Measurements from ENCODE around the gene PRDM16. TPM values are rescaled to one million over a fixed set of nuclear protein-coding genes. Genes with fewer than 3 reads are reported as not detected.

Gene PRDM16
- total RNA-seq, 1 experiment from 2014 or later: 0.17 TPM

GRCh38 chr1:3178279-3178678 is 109.3 kb downstream of the PRDM16 start:
- Histone ChIP-seq H3K4me1 (ENCODE audit: insufficient read depth, low read length) (no peaks in the 10 kb centered on the region), H2AFZ (ENCODE audit: low read length) (no peak overlapping the region), H3K14ac (ENCODE audit: insufficient read depth, low read length) (no peak overlapping the region), H3K56ac (ENCODE audit: insufficient read length, low read depth, low read length) (no peak overlapping the region), H3K9ac (ENCODE audit: extremely low read depth, insufficient read length, low read length) (no peak overlapping the region), H3K4me2 (ENCODE audit: insufficient read depth, insufficient read length, low read length) (no peak overlapping the region), H4K91ac (ENCODE audit: insufficient read length, low read depth, low read length) (no peak overlapping the region), H2BK20ac (ENCODE audit: low read depth, low read length, poor library complexity, severe bottlenecking) (no peak overlapping the region), H4K5ac (ENCODE audit: insufficient read length, low read depth, low read length) (no peak overlapping the region), H3K23ac (ENCODE audit: insufficient read length, low read depth, low read length) (no peak overlapping the region), H3K4ac (ENCODE audit: low read depth, low read length) (no peak overlapping the region), H3K79me2 (ENCODE audit: insufficient read depth, low read length) (no peaks in the 10 kb centered on the region), H3T11ph (ENCODE audit: low read length) (no peak overlapping the region), H2BK5ac (ENCODE audit: insufficient read length, low read length) (no peak overlapping the region), H4K20me1 (ENCODE audit: control insufficient read depth, insufficient read depth, insufficient read length) (no peaks in the 10 kb centered on the region), H4K8ac (replicated peaks; ENCODE audit: insufficient read length, low read depth, low read length) (no peak overlapping the region), H3K23me2 (ENCODE audit: insufficient read length, low read depth, low read length, poor library complexity, severe bottlenecking) (no peaks in the 10 kb centered on the region), H2BK120ac (ENCODE audit: low read depth, low read length, poor library complexity, severe bottlenecking) (no peak overlapping the region), H3K27ac (ENCODE audit: insufficient read length, low read depth, low read length) (no peak overlapping the region), H2BK12ac (ENCODE audit: insufficient read length, low read depth, low read length) (no peak overlapping the region), H3K18ac (ENCODE audit: insufficient read length, low read depth, low read length) (no peak overlapping the region), H2AK5ac (ENCODE audit: insufficient read length, low read length) (no peak overlapping the region), H3K79me1 (ENCODE audit: insufficient read depth, low read depth, low read length, poor library complexity, severe bottlenecking) (no peaks in the 10 kb centered on the region), H3K9me3 (ENCODE audit: control insufficient read depth, low read depth, low read length) (peaks cover 4% of the 10 kb centered on the region), H2BK15ac (ENCODE audit: low read depth, low read length) (no peak overlapping the region), H3K27me3 (ENCODE audit: insufficient read depth, low read length) (no peaks in the 10 kb centered on the region)
- WGBS (ENCODE audit: extremely low coverage, insufficient read length, low lambda C conversion rate): no CpG with 5 or more reads among the region's 16 CpGs
- DNase-seq: no peak
- H3K36me3 Mint-ChIP-seq (ENCODE audit: insufficient read depth in 1 of 3, low read depth in 3 of 3): no peaks in the 10 kb centered on the region
- no peak overlapping the region for H3K27ac Mint-ChIP-seq
- no peak for TF ChIP-seq CTCF (conservative IDR thresholded peaks at IDR 0.05)
- no peaks in the 10 kb centered on the region for H3K9me3 Mint-ChIP-seq
- no peaks in the 10 kb centered on the region; the same call in 1 of the 2 replicates for H3K27me3 Mint-ChIP-seq (ENCODE audit: low read depth)
- H3K4me1 Mint-ChIP-seq: no peaks in the 10 kb centered on the region
- H3K4me3 Mint-ChIP-seq: no peak overlapping the region

Measured in H9 (cell line).